COR-L47 (cell line): ENCODE results near the gene TCAP.
A peak's percentile ranks its signal among the peaks of the same experiment; 100 is the strongest.
"Not testable (repeated sequence)": the region's sequence is repeated elsewhere in the genome, so short reads cannot be mapped to it uniquely, and the experiment has no call there.

Experiments used
- DNase-seq: peaks from one replicate; lab custom pipeline; 2025; lab: John Stamatoyannopoulos, UW

Gene TCAP

DNA sequence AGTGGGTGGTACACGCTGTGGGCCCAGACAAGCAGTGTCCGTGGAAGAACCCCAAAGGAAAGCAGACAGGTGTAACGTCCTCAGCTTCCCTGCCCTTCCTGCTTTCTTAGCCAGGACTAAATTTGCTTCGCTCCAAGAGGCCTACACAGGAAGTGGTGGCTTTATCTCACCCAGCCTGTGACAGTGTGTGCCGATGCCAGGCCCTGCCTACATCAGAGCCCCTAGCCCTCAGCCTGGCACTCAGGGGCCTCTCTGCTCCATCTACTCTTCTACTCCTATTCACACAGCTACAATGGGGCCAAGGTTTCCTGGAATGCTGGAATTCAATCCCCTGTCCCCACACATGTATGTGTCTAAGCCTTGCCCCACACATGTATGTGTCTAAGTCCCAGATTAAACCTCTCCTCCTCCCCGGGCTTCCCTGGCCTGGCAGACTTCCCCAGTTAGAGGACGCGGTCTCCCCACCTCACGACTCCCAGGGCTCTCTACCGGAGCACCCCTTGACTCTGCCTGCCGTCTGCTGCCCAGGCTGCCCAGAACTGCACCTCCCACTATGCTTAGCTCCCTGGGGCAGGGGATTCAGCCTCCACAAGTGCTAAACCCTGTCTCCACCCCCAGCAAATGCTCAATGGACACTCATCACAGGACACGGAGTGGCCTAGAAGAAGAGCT lies 14.5 kb downstream of the TCAP start:
- DNase-seq: no peak

DNA sequence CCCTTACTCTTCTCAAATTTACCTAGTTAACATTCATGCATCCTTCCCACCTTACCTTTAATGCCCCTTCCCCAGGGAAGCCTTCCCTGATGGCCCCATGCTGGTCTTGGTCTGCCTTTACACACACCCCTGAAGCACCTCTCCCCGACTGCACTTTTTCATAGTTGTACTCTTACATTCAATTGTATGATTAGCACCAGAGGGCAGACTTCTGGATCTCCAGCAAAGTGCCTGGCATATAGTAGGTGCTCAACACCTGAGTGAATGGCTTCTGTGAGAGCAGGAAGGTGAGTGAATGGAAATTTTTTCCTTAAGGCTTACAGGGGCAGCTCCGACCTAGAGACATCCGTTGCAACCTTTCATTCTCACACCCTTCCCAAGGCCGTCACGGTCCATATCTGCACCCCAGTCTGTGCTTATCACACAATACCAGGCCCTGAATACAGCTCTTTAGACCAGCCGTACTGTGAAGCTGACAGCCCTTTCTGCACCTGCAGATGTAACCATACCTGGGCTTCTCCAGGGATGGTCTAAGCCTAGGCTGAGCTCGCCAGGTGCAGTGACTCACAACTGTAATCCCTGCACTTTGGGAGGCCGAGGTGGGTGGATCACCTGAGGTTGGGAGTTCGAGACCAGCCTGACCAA lies 18.3 kb downstream of the TCAP start:
- DNase-seq: no peak

DNA sequence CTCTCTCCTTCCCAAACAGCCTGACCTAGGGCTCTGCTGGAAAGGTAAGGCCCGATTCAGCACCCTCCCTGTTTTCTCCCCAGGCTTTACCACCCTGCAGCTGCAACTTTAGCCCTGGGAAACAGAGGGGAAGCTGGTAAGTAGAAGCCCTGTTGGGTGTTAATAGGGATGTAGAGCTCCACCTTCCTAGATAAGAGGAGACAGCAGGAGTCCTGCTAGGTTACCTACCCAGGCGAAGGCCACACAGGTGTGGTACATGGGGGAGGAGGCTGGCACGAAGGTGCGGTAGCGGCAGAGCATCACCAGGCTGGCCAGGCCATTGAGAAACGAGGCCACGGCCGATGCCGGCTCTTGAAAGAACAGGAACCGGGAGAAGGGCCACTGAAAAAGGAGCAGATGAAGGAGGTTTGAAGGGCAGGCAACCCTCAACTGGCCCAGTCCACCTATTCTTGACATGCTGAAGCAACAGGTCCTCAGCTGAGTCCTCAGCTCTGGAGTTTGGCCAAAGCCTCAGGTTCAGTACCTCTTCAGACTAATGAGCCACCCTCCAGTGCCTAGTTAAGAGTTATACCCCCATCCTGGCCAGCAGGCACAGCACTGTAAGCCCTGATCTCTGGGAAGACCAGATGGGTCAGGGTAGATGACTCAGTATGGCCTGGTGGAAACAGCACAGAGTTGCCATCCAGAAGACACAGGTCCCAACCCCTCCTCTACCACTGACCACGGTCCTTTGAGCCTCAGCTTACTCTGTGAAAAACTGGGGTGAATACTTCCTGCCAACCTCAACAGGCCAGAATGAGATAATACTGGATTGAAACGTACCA lies 19.4 kb downstream of the TCAP start:
- DNase-seq: no peak

DNA sequence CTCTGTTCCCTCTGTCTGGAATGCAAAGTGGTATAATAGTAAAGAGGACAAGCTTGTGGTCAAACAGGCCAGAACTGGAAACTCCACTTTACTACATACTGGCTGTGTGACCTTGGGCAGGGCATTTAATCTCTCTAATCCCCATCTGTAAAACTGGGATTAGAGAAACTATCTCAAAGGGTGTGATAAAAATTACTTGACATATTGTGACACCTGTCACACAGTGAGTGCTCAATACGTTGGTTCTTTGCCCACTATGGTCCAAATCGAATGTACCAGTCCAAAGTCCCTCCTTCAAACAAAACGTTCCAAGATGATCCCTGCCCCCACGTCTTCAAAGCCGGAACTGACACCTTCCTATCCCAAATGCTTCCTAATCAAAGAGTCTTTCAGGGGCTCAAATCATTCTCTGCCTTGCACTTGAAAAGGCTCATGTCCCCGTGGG lies 22.0 kb downstream of the TCAP start:
- DNase-seq: no peak

DNA sequence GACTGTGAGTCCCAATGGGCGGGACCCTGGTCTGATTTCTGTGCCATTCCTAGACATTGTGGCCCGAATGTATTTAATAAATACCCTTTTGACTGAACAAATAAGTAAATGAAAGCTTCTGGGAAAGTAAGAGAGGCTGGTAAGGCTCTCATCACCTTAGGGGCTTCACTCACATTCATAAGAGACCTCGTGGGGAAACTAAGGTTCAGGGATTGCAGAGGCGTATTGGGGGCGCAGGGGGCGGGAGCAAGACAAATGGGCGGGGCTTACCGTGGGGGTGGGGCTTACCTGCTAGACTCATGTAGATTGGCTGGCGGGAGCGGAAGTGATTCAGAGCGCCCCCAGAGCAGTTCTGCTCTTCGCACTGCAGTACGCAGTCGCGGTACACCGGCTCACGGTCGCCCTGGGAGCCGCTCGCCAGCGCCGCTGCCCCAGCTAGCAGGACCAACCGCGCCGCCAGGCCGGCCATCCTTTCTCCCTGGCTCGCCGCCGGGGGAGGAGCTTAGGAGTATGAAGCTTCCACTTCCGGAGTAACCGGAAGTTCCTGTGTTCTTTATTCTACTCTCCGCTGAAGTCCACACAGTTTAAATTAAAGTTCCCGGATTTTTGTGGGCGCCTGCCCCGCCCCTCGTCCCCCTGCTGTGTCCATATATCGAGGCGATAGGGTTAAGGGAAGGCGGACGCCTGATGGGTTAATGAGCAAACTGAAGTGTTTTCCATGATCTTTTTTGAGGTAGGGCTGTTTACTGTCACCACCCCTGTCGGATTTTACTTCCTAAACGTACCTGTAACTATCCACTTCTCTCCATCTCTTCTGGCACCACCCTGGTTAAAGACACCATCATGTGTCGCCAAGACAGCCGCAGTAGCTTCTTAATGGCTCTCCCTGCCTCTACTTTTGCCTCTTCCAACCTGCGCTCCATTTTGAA lies 22.7 kb downstream of the TCAP start, which contains the start of gene PGAP3:
PGAP3 (minus strand) TSS at position 512 of the 929 bp plus-strand sequence; CDS start at position 469, 43 bp downstream.
- peak; percentile 97 for DNase-seq

DNA sequence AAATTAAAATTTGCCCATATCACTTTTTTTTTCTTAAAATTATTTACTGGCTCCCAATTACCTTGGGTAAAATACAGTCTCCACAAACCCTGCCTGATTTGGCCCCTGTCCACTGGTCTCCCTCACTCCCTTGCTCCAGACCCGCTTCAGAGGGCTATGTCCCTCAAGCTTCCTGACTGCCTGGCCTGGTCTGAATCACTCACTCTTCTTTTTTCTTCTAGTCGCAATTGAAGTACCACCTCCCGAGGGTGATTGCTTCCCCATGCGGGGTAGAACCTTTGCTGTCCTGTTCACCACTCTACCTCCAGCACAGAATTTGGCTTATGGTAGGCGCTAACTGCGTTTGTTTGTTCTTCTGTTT lies 23.3 kb downstream of the TCAP start:
- DNase-seq: peak; percentile 15

DNA sequence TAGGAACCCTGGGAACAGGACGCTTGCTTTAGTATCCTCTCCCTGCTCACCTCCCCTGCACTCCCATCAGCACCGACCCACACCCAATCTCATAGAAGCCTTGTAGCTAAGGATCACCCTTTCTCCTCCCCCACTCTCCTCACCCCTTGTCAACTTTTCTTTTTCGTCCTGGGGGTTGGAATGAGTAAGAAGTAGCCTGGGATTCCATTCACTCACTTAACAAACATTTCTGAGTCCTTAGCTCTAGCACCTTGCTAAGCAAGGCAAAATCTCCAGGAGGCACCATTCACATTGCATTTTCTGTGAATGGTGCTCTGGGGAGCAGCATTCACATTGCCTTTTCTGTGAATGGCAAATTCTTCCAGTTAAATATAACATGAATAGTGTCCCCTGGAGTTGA lies 23.8 kb downstream of the TCAP start:
- no peak for DNase-seq

DNA sequence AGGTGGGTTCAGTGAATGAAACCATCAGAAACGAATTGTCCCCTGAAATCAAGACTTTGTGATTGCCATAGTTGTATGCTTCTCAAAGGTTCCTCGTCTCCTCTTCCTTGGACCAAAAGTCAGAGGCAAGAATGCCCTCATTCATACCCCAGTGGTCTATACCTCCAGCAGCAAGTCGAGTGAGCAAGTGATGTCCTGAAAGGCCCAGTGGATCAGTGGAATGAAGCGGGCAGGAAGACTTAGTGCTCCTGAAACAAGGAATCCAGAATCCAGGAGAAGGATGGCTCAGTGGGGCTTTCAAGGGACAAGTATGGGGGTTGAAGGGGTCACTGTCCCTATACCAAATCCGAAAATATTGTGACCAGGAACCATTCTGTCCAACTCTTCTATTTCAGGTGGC lies 29.4 kb downstream of the TCAP start:
- no peak for DNase-seq

DNA sequence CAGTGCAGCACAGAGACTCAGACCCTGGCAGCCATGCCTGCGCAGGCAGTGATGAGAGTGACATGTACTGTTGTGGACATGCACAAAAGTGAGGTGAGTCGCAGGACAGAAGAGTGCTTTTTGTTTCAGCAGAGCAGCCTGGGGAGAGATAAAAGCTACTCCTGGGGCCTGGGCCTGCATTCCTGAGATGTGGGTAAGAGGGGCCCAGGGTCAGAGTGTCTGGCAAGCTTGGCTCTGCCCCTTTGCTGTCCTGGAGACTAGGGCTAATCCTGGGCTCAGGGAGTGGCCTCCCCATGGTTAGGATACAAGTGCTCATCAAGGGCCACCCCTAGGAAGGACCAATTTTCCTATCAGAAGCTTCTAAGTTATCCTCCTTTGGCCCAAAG lies 29.9 kb downstream of the TCAP start:
- DNase-seq: no peak

DNA sequence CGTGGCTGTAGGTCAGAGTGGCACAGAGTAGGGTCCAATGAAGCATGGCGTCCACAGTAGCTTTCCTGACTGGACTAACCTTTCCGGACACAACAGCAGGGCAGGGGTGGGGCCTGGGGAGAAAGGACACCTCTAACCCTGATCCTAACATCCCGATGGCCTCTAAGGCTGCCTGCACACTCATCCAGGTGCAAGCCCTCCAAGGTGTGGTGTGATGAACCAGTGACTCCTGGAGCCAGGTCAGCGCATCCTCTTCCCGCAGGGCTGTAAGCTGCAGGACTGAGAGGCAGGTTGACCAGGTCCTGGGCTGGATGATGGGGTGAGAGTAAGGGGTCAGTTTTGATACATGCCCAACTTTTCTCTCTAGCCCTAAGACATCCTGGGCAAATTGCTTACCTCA lies 31.6 kb downstream of the TCAP start:
- no peak for DNase-seq

DNA sequence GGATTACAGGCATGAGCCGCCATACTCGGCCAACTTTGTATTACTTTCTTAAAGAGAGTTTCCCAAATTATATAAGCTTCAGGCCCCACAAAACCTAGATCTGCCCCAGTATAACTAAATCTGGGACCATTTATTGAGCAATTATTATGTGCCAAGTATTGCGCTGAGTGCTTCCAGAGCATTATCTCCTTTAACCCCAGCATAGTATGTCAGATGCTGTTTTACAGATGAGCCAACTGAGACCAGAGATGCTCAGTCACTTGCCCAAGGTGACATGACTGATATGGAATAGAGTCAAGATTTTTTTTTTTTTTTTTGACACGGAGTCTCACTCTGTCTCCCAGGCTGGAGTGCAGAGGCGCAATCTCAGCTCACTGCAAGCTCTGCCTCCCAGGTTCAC lies 32.8 kb downstream of the TCAP start:
- DNase-seq: no peak

DNA sequence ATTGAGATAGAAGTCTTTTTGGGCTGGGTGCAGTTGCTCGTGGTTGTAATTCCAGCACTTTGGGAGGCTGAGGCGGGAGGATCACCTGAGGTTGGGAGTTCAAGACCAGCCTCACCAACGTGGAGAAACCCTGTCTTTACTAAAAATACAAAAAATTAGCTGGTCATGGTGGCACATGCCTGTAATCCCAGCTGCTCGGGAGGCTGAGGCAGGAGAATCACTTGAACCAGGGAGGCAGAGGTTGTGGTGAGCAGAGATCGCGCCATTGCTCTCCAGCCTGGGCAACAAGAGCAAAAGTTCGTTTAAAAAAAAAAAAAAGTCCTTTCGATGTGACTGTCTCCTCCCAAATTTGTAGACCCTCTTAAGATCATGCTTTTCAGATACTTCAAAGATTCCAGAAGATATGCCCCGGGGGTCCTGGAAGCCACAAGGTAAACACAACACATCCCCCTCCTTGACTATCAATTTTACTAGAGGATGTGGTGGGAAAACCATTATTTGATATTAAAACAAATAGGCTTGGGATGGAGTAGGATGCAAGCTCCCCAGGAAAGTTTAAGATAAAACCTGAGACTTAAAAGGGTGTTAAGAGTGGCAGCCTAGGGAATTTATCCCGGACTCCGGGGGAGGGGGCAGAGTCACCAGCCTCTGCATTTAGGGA lies 34.1 kb downstream of the TCAP start:
- DNase-seq: not testable (repeated sequence)

DNA sequence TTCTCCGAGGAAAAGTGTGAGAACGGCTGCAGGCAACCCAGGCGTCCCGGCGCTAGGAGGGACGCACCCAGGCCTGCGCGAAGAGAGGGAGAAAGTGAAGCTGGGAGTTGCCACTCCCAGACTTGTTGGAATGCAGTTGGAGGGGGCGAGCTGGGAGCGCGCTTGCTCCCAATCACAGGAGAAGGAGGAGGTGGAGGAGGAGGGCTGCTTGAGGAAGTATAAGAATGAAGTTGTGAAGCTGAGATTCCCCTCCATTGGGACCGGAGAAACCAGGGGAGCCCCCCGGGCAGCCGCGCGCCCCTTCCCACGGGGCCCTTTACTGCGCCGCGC lies 34.6 kb downstream of the TCAP start, which contains the start of gene ERBB2:
ERBB2 (plus strand) TSS at position 247 of the 330 bp plus-strand sequence. CDS start 175 bp downstream, outside the sequence.
- DNase-seq: no peak

DNA sequence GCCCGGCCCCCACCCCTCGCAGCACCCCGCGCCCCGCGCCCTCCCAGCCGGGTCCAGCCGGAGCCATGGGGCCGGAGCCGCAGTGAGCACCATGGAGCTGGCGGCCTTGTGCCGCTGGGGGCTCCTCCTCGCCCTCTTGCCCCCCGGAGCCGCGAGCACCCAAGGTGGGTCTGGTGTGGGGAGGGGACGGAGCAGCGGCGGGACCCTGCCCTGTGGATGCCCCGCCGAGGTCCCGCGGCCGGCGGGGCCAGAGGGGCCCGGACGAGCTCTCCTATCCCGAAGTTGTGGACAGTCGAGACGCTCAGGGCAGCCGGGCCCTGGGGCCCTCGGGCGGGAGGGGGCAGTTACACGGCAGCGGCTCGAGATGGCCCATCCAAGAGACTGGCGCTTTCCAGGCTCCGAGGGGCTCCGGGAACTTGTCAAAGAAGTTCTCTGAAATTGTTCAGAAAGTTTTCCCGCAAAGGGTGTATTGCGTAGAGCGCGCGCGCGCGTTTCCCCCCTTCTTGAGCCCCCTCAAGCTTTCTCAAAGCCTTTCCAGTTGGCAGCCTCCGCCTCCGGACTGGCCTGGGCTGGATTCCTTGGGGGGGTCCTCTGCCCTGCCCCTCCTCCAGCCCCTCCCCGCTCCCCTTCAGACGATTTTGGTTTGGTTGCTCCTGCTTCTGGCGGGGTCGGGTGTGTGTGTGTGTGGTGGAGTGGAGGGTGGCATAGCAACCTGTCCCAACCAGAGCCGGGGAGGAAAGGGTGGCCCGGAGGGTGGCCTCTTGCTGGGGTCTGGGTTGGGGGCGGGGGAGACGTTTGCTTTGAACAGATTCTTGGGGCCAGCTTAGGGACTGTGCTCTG lies 35.2 kb downstream of the TCAP start:
- DNase-seq: no peak

DNA sequence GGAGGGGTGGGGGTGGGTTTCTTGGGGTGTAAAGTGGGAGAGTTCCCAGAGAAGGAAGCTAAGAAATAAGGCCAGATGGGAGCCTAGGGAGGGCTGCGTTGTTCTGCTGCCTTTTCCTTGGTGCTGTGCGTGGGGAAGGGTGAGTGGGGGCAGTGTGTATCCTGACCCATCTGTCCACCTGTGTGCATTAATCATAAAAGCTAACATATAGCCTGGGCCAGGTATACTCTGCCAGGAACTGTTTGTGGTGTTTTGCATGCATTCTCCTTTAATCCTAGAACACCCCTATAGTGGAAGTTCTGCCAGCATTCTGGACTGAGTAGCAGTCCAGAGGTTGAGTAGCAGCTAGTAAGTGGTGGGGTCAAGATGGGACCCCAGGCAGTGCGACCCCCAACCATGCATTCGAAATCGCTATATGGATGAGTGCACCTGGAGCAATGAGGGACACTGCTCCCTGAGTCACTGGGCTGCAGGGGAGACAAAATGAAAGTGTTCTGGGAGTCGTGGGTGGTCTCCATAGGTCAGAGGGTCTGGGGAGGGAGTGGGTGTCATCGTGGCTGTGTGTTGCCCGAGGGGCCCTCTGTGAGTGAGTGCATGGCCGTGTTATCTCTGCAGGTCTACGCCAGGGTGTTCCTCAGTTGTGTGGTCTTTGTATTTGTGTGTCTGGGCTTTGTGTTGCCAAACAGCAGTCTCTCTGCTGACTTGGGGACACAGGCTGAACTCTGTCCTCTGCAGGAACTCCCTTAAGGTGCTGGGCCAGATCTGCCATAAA lies 36.0 kb downstream of the TCAP start:
- no peak for DNase-seq

DNA sequence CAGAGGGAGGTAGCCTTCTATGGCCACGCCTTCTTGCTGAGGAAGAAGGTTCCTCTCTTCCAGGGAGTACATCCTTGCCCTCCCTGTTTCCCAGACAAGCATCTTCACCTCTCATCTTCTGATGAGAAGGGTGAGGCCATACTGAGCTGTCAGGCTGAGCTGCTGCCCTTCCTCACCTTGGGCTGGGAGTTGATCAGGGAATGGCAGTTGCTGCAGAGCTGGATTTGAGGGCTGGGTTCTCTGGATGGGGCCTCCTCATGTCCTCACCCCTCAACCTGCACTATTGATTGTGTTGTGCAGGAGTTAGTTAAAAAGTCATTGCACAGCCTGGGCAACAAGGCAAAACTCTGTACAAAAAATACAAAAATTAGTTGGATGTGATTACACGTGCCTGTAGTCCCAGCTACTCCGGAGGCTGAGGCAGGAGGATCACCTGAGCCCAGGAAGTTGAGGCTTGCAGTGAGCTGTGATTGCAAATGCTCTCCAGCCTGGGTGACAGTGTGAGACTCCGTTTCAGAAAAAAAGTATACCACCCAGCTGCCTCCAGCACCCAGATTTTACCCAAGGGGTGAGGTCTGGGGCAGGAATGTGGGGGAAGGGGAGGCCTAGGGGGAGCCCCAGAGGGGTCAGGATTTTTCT lies 36.8 kb downstream of the TCAP start:
- no peak for DNase-seq

DNA sequence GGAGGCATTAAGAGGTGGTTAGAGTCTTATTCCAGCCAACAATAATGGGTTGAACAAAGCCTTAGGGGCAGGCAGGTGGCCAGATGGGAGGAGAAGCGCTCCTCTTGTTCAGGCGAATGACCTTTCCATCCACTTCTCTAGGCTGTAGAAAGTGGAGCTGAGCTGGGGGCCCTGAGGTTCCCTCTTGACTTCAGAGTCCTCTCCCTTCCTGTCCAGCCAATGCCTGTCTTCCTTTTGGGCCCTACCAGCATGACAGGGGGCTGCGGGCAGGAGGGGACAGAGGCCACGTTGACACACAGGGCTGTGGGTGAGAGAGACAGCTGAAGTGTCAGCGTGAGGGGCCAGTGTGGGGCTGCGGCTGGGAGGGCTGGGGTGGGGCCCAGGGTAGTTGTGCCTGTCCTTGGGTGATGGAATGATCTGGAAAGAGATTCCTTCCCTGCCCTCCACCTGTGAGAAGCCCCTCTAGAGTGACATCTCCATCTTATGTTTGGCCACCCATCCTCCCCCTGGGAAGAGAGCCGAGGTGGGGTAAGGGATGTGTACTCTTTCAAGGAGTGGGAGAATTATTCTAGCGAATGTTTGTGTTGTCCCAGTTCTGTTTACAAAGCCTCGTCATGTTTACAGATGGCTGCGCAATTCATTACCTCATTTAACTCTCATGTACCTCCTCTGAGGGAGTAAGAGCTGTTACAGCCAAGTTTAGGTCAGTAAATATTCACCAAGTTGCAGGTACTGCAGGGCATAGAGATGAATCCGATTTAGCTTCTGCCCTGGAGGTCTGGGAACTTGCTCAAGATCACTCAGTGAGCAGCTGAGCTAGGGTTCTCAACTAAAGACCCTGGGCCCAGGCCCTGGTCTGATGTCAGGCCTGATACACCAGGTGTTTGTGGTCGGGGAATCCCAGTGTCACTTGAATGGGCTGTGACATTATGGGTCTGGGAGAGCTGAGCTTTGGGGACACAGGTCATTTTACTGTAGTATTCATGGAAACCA lies 38.0 kb downstream of the TCAP start:
- DNase-seq: no peak

DNA sequence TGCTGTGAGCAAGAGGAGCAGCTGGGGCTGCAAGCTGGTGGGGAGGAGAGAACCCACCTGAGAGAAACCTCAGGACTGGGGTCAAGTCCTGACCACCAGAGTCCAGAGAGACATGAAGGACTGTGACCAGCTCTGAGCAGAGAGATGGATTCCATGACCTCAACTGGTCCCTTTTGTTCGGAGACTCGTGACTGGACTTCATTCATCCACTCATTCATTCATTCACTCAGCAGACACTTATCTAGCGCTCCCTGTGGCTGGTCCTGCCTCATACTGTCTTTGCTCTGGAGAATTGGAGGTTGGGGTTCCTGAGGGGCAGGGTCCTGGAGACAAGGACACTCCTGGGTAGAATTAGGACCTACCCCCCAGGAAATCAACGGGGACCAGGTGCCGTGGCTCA lies 38.8 kb downstream of the TCAP start:
- DNase-seq: no peak
